T47D (cell line): ENCODE measurements around the gene THEM5.

ENCODE experiments used
- DNase-seq, 2 experiments: peaks; one replicate each; pipeline versions ENCODE4 v3.0.0 to v3.0.0-alpha.2; 2011 to 2012; ENCODE audit warnings: low read depth in 1 of 2, low spot score in 1 of 2
- JUND ChIP-seq: IDR thresholded peaks from 2 replicates; pipeline ENCODE4 v1.6.1; 2012; ENCODE audit warnings: low read depth
- in situ Hi-C: cut with HindIII; loops from 2 replicates; pipeline ENCODE4 v1.10.0; 2016; ENCODE audit warnings: low sequenced_read_pairs, low pct_unique_long_range_greater_than_20kb

Gene THEM5

DNA sequence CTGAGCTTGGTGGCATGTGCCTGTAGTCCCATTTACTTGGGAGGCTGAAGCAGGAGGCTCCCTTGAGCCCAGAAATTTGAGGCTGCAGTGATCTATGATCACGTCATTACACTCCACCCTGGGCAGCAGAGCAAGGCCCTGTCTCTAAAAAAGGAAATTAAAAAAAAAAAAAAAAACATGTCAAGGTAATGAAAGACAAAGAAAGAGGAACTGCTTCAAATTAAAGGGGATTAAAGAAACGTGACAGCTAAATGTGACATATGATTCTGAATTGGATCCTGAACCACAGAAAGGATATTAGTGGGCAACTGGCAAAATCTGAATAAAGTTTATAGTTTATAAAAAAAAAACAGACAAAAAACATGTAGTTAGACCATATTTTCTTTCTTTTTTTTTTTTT, 10.1 kb downstream of the THEM5 start:
- TF ChIP-seq JUND: no peak
- DNase-seq: no peak
- in situ Hi-C loops: no loop called here

DNA sequence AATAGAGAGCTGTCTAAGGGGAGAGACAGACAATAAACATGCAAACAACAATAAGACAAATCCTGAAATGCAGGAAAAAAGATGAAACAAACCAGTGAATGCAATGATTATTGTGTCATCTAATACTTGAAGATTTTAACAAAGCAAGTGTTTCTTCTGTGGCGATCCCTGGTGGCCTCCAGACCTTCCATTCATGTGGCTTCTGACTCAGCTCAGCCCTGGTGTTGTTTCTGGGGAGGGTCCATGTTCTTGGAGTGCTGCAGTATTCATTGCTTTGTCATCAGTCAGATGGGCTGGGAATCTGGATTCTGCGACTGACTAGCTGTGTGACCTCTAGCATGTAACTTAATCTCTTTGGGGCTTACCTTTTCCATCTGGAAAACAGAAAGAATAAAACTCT, 12.4 kb downstream of the THEM5 start:
- no peak for DNase-seq
- TF ChIP-seq JUND: no peak
- in situ Hi-C loops: no loop called here

DNA sequence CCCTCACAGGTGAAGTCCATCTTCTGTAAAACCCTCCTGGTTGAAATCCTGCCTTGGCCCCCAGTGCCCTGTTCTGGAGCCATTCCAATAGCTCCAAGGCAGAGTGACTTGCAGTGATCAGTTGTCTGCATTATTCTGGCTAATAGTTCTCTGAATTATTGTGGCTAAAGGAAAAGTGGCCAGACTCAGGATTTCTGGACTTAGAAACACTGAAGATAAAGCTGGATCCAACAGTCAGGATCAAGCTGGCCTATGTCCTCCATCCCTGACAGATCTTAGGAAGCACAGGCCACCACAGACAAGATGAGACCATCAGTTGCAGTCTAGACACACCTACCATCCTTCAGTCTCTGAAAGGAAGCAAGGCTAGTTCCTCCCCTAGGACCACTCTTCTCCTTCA, 13.1 kb downstream of the THEM5 start:
- DNase-seq: no peak
- in situ Hi-C loops: no loop called here
- no peak for TF ChIP-seq JUND

GRCh38 chr1:151839457-151840403, 13.8 kb downstream of the THEM5 start, which contains the start of gene C2CD4D:
TSS of gene C2CD4D (minus strand) at chr1:151839820. CDS start at chr1:151838989, 831 bp downstream.
- no peak for TF ChIP-seq JUND
- peak; percentile 95 to 97 for DNase-seq
- in situ Hi-C loops: no loop called here

- in situ Hi-C loops: no loop called here
- DNase-seq: no peak
- no peak for TF ChIP-seq JUND
Observed at GRCh38 chr1:151839082-151839412, 14.5 kb downstream of the THEM5 start.

- no peak for TF ChIP-seq JUND
- no peak for DNase-seq
- in situ Hi-C loops: no loop called here
Observed at GRCh38 chr1:151838222-151839081, 15.1 kb downstream of the THEM5 start.

- no peak for DNase-seq
- TF ChIP-seq JUND: no peak
- in situ Hi-C loops: no loop called here
Observed at GRCh38 chr1:151837884-151838221, 15.7 kb downstream of the THEM5 start.

DNA sequence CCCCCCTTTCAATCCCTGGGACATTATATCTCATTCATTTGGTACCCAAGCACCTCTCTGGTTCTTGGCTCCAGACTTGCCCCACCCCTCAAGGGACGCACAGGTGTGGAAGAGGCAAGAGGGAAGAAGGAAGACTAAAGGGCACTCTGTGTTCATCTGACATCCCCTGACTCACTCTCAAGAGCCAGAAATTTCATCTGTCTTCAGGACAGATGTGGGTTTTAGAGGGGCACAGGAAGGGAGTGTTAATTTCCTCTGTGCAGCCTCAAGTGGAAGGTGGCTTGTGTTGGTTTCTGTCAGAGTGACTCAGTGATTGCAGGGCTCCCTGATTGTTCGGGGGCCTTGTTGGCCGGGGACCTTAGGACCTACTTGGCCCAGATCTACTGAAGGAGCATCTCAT, 16.3 kb downstream of the THEM5 start:
- TF ChIP-seq JUND: no peak
- no peak for DNase-seq
- in situ Hi-C loops: no loop called here

GRCh38 chr1:151835596-151835995, 17.9 kb downstream of the THEM5 start:
- in situ Hi-C loops: no loop called here
- TF ChIP-seq JUND: no peak
- no peak for DNase-seq

DNA sequence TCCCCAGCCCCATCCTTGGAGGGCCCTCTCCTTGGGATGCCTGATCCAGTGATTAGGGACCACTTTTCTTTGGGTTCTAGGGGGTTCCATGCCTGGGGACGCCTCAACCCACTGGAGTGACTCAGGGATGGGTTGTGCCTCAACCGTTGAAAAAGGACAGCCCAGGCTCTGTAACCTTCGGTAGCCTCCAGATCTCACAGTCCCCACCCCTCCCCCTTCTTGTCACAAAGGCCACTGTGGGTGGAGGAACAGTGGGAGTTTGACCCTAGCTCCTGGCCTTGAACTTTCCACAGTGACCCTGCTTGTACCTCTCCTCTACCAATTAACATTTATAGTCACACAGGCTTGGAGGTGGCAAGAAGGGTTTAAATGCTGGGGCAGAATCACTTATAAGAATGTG, 19.3 kb downstream of the THEM5 start:
- no peak for DNase-seq
- in situ Hi-C loops: no loop called here
- TF ChIP-seq JUND: no peak

- in situ Hi-C loops: no loop called here
- TF ChIP-seq JUND: no peak
- no peak for DNase-seq
Observed at GRCh38 chr1:151833172-151833900, 20.2 kb downstream of the THEM5 start.

DNA sequence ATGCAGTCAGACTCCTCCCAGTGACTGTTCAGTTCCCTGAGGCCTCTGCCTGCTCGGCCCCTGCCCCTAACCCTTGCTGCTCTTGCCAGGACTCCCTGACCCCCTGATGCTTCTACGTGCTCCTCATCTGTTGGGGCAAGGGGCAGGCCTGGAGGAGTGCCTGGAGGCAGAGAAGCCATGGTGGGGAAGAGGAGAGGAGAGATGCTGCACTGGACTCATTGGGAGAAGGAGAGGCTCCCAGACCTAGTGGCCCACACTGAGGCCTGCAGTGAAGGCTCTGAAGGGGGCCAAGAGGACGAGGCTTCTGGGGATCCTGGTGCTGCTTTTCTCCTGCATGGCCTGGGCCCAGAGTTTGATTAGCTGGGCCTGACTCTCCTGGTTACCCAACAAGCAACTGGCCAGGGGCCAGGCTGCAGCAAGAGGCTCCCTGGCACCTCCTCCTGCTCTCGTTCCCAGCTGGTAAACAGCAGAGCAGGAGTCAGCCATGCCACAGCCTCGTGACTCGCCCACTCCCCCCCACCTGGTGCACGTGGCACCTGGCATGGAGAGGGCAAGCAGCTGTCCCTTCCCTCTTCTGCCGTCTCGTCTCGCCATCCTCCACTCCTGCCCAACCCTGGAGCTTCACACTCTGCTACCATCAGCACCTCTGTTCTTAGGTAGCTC, 21.1 kb downstream of the THEM5 start:
- no peak for TF ChIP-seq JUND
- peak; percentile 88 to 98 for DNase-seq
- in situ Hi-C loops: no loop called here

- in situ Hi-C loops: no loop called here
- DNase-seq: peak; percentile 70 to 86
- no peak for TF ChIP-seq JUND
Observed at GRCh38 chr1:151831605-151832004, 21.9 kb downstream of the THEM5 start, which contains the start of gene RORC. TSS of gene RORC (minus strand) at chr1:151831802. CDS start at chr1:151831764, 38 bp downstream.
